NCI-H82 treated with DMSO at 0.1 percent for 48 hours (cell line): ENCODE measurements around the gene CCNJL.
A peak's percentile ranks its signal among the peaks of the same experiment; 100 is the strongest.
"Not testable (repeated sequence)": the region's sequence is repeated elsewhere in the genome, so short reads cannot be mapped to it uniquely, and the experiment has no call there.

ENCODE experiments used
- DNase-seq: peaks from one replicate; lab custom pipeline; 2025; ENCODE audit not compliant: unreplicated experiment; lab: John Stamatoyannopoulos, UW

CCNJL gene

DNA sequence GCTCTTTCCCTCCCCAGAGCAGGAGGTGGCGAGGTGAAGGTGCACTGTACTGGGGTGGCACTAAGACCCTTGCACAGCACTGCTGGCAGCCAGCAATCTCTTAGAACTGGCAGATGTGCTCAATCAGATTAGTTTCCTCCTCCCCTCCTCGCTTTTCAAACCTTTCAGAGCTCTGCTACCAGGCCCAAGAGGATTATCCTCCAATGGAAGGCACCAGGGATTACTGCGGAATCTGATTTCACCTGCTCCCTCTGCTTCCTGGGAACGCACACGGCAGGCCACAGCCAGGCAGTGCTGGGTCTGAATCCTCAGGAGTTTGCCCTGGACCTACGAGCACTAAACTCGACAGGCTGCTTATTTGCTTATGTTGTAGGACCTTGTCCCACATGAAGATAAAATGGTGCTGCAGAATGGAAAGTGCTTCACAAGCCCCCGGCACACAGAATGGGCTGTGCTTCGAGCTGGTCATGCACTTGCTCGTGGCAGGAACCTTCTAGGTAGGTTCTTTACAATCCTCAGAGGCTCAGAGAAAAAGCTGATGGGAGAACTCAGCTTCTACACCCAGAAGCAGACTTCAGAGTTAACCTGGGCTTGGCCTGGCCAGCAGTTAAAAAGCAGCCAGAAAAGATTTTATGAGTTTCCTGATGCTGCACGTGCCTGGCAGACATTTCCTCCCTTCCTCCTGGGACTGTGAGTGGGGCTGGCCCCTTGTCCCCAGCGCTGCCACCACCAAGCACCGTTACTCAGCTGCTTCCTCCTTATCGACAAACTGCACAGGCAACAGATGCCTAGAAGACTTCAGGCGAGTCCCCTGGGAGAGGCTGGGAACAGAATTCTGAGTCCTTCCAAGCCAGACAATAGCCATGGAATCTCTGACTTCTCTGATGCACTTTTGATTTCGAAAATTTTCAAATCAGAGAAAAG, 50.0 kb downstream of the CCNJL start:
- peak; percentile 96 for DNase-seq

DNA sequence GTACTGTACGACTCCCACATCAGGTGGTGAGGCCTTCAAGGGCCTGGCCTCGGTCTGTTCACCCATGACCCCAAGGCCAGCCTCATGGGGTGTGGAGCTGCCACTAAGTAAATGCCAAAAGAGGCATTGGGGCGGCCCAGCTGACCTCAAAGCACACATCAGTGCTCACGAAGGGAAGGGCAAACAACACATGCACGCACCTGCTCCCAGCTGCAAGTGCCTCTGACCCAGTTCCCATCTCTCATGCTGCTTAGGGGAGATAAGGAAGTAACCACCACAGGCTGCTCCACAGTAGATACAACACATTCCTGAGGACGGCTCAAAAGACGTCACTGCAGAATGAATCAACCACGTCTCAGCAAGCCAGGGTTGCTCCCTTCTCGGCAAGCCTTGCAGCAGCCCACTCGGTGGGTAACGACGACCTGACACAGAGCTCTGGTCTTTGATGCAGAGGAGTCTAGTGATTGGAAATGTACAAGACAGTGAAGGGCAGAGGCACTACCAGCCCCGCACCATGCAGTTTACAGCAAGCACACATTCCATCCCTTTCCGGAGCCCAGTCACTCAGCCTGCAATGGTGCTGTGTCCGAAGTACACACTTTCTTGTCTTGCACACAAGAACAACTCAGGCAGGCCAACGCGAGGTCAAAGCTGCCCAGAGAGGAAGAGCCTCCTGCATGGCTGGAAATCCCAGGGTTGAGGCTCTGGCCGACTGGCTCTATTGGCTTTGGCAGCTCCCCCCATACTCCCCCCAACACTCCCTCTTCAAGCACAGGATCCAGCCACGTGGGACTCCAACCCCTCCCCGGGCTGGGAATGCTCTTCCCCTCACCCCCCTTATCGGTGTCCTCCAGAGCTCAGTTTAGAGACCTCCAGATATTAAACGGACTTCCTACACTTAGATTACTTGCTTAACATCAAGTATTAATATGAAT, 51.2 kb downstream of the CCNJL start:
- DNase-seq = no peak

DNA sequence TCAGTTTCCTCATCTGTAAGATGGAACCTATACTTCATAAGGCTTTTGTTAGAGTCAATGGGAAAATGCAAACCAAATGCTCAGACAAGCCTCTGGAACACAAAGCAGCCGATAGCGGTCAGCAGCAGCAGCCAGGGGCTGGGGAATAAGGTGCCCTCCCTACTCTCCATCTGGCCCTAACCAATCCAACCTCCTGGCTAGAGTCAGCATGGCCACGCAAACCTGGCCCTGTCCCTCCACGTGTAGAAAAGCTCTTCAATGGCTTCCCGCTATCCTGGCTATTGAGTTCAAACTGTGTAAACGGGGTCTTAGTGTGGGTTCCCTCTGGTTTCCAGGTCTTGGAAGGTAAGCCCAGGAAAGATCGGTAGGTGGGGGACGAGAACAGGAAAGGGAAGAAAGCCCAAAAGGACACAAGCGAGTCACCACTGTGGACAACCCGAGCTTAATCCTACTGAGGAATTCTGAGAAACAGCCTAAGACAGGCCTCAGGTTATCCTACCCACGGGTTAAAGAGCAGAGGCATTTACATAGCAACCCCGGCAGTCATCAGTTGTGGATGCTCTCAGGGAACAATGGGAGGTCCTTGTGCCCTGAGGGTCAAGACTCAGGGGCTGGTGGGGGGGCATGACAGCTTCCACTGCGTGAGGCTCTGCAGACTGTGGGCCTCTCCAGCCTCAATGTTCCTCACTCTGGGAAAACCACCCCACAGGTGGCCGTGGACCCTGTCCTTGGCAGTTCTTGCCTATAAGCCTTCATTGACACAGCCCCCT, 52.2 kb downstream of the CCNJL start:
- DNase-seq = no peak

DNA sequence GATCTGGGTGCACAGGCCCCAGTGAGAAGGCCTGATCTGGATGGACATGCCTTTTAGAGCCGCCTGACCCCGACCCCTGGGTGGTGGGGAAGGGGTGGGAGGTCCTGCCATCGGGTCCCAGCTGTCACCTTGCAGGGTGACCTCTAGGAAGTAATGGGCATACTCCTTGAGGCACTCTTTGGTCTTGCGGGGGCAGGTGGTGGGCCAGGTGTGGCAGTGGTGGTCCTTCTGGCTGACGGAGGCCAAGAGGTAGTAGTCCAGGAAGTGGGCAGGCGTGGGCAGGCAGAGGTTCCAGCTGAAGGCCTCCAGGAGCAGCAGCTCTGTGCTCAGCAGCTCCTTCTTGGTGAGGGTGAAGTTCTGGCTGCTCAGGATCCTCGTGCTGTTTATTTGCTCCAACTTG, 53.0 kb downstream of the CCNJL start:
- DNase-seq = no peak

DNA sequence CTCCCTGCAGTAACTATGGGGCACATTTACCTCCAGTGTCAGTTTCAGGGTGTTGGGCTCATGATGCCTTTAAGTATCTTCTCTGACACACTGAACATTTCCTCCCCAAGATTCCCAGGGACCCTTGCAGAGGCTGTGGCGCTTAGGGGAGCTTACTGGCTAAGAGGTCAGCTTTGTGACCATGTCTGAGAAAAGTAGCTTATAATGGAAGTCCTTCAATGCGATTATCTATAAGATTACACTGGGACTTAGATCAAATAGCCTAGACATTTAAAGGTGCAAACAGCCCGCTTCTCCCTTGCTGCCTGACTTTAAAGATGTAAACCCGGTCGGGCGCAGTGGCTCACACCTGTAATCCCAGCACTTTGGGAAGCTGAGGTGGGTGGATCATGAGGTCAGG, 57.7 kb downstream of the CCNJL start:
- peak; percentile 85 for DNase-seq

DNA sequence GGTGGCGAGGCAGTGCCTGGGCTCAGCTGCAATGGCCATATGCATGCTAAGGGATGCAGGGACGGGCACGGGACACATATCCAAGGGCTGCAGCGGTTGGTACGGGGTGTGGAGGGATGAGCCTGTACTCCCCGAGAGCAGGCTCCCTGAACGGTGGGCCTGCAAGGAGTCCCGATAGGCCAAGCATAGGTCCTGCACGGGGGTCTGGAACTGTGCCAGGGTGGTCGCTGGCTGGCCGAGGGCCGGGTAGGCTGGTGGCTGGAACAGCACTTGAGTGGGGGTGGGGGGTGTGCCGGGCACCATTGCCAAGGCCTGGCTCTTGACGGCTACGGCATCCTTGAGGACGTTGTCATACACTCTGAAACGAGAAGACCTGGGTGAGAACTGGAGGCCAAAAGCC, 58.9 kb downstream of the CCNJL start:
- no peak for DNase-seq

DNA sequence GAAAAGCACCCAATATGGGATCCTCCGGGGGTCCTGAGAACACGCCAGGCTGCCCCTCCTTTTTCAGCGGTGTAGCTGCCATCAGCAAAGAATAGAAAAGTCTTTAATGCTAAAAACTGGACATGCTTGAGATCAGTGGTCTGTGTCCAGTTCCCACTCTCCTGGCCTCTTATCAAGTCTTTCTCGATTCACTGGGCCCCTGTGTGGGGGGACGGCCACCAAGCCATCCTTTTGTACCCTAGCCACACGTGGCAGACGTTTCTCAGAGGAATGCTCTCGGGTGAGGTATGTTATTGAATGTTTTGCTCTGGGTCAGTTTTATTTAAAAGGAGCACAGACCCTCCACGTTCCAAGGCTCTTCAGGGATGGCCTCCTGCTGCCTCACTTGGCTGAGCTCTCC, 59.4 kb downstream of the CCNJL start:
- DNase-seq = no peak

DNA sequence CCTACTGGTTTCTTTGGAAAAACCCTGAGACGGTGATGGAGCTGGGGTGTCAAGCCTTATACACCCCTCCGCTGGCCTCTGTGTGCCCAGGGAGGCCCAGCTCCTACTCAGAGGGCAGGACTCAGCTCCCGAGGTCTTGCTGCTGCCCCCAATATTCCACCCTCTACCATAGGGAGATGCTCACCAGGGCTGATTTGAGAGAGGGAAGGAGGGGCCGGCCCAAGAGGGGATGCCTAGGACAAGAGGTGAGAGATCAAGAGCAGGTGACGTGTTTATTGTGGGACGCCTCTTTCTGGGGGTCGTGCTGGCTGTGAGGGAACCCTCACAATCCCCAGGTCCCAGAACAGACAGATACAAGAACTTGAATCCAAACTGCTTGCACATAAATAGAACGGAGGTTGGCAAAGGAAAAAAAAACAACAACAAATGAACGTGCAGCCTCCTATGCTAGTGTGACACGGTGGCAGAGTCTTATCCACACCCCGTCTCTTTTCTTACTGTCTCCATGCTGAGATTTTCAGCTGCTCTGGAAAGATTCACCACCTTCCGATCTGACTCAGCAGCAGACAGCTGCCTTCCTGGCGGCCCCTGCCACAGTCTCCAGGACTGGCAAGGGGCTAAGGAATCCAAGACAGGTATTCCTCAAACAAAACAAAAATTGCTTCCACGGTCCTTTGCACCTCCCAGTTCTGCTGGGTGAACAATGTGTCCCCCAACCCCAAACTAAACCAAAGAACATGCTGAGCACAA, 60.8 kb downstream of the CCNJL start:
- no peak for DNase-seq

DNA sequence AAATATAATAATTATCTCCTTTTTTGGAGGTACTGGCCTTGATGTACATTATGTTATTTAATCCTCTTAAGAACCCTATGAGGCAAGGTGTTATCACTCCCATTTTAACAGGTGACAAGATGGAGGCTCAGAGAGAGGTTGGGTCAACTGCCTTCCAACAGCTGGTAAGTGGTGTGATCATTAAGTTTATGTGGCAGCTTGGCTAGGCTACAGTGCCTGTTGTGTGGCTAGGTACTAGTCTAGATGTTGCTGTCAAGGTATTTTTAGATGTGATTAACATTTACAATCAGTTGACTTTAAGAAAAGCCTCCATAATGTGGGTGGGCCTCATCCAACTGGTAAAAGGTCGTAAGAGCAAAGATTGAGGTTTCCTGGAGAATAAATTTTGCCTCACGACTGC, 61.5 kb downstream of the CCNJL start:
- no peak for DNase-seq

DNA sequence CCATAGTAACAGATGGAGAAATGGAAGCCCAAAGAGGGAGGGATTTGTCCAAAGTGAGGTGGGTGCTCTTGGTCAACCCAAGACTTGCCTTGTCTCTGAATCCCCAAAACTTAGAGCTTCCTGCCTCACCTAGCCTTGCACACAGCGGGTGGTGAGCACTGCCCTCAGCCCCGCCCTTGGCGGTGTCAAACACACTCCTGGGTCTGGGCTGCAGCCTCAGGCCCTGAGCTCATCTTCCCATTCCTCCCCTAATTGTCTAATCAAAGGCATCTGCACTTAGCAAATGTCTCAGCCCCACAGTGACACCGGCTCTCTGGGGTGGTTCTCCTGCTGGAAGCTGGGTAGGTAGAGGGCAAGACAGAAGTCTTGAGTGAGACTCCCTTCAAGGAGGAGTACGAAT, 62.1 kb downstream of the CCNJL start:
- DNase-seq = no peak

DNA sequence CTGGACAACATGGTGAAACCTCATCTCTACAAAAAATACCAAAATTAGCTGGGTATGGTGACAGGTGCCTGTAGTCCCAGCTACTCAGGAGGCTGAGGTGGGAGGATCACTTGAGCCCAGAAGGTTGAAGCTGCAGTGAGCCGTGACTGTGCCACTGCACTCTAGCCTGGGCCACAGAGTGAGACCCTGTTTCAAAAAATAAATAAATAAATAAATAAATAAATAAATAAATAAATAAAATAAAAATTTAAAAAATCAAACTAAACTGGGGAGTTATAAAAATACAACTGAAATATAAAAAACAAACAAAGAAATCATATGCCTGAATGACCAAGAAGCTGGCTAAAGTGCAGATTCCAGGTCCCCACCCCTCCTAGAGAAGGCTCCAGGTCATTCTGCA, 62.8 kb downstream of the CCNJL start:
- not testable (repeated sequence) for DNase-seq

DNA sequence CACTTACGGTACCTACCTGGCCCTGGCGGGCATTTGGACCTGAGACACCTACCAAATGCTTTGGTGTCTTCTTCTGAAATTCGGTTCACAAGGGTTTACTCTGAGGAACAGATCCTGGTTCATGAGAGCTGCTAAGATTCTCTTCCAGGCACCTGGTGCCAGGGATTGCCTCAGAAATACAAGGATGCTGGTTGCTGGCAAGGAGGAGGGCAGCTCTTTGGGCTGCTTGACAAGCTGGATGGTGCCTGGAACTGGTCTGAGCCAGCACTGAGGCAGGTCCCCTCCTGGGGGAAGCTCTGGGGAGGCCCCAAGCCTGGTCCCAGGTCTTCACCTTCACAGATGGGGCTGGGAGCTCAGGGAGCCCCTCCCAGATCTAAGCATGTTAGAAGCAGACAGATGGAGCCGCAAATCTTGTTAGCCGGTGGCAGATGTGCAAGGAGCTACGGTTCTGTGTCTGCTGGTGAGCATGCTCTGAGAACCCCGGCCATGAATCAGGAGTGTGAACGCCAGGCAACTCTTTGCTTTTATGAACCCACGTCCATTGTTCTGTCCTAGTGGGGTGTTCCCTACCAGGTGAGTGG, 66.8 kb downstream of the CCNJL start:
- peak; percentile 95 for DNase-seq

DNA sequence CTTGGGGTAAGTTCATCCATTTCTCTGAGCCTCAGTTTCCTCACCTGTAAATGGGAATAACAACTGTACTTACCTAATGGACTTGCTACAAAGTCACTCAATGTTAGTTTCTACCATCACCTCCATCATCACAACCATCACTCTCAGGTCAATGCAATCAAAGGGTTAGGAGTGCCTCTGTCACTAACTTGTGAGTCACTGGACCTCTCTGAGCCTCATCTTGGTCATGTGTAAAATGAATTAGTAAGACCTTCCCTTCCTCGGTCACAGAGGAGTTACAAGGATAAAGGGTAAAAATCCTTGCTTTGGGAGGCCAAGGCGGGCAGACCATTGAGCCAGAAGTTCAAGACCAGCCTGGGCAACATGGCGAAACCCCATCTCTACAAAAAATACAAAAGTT, 70.2 kb downstream of the CCNJL start:
- DNase-seq = no peak

DNA sequence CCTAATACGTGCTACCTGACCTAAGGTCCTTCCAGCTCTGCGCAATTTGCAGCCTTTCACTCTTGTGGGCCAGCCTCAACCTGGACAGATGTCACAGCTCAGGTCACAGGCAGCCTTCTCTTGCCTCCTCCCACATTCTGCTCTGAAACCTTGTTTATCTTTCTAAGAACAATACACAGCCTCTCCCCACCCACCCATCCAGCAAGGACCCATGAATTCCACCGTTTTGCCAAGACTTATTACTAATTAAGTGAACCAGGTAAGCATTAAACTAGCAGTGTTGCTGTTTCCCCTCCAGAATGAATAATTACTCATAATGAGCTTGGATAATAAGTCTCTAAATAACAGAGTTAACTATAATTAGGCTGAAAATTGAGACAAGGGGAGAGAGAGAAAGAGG, 72.0 kb downstream of the CCNJL start:
- no peak for DNase-seq

DNA sequence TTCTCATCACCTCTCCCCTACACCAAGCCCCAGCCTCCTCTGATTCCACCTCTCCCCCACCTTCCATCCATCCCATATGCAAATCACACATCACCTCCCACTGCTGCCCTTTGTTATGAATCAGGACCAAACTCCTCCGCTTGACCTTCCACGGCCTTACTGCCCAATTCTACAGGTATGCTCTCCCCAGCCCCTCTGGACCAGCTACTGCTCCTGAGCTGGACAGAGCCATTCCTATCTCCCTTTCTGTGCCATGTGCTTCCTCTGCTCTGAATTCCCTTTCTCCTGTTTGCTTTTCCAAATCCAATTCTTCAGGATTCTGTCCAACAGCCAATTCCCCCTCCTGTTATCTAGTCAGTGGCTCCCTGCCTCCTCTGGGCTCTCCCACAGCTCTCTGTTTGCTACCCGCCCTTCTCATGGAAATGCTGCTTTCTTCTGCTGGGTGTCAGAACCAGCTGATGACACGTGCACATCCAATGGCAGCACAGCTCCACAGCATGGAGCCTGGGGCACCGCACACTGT, 74.7 kb downstream of the CCNJL start:
- no peak for DNase-seq

DNA sequence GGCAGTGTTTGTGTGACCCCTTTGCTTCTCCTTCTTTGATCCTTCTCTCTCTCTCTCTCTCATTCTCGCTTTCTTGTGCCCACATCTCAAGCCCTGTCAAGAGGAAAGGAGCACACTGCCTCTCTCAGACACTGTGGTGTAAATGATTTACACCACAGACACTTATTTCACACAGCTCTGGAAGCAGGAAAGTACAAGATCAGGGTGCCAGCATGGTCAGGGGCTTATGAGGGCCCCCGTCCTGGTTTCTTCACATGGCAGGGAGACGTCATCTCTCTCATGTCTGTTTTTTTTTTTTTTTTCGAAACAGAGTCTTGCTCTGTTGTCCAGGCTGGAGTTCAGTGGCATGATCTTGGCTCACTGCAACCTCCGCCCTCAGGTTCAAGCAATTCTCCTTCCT, 76.6 kb downstream of the CCNJL start:
- no peak for DNase-seq

DNA sequence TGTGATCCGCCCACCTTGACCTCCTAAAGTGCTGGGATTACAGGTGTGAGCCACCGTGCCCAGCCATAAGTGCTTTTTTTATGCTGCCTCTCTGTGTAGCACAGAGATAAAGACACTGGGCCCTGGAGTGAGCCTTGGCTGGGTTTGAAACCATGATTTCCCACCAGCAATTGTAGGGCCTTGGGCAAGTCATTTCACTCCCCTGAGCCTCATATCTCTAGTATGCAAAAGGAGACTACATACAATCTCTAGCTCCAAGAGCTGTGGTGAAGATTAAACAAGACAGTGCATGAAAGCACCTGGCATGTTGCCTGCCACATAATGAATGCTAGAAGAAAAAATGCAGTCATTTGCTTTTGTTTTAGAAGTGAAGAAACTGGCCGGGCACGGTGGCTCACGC, 79.1 kb downstream of the CCNJL start:
- DNase-seq = no peak

DNA sequence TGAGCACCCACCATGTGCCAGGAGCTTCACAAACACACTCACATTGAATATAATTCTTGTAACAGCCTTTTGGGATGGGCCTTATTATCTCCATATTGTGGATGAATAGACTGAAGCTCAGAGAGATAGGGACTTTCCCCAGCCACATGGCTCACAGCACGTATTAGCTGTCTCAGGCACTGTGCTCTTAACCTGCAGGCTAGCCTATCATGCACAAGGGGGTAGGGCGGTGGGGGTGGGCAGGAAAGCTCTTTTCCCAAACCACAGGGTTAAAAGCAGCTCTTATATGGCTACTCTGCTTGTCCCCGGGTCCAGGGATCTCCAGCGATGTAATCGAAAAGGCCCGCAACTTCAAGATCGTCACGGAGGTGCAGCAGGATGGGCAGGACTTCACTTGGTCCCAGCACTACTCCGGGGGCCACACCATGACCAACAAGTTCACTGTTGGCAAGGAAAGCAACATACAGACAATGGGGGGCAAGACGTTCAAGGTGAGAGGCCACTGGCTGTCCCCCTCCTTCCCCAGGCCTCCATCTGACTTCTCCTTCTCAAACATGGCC, 80.5 kb downstream of the CCNJL start:
- DNase-seq = no peak

DNA sequence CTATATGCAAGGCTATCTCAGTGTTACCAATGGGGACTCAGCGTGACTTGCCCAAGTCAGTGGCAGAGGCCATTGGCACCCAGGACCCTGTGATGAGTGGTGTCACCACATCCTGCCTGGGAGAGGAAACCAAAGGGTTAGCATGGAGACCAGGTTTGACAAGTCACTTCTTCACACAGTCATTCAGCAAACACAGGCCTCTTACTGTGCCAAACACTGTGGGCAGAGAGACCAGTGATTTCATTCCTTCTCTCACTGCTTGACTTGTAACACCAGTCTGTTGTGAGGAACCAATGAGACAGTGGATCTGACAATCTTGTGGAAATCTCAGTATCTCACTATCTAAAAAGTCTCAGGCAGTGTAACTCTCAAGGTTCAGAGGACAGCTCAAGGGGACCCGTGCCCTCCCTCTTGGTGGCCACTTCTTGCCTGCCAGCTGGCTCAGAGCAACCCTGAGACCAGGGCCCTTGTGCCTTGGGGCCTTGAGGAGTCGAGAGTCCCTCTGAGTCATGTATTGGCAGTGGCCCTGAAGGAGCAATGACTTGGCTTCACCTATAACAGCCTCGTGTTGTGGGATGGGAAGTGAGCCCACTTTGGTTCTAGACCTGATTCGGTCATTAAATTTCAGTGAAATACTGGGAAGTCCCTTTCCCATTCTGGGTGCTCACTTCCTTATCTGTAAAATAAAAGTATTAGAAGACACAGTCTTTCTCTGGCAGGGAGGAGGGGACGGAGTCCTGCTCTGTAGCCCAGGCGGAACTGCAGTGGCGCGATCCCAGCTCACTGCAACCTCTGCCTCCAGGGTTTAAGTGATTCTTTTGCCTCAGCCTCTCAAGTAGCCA, 81.5 kb downstream of the CCNJL start:
- no peak for DNase-seq
